HG03469 (cell line): ENCODE measurements around the gene DOCK11.
A peak's percentile ranks its signal among the peaks of the same experiment; 100 is the strongest.

Source experiments
- ATAC-seq: cut with Tn5 transposase; IDR thresholded peaks from one replicate; pipeline ENCODE4 v1.9.1; 2021; ENCODE audit warnings: mild to moderate bottlenecking, moderate library complexity, moderate number of reproducible peaks; ENCODE audit not compliant: unreplicated experiment

Gene DOCK11

DNA sequence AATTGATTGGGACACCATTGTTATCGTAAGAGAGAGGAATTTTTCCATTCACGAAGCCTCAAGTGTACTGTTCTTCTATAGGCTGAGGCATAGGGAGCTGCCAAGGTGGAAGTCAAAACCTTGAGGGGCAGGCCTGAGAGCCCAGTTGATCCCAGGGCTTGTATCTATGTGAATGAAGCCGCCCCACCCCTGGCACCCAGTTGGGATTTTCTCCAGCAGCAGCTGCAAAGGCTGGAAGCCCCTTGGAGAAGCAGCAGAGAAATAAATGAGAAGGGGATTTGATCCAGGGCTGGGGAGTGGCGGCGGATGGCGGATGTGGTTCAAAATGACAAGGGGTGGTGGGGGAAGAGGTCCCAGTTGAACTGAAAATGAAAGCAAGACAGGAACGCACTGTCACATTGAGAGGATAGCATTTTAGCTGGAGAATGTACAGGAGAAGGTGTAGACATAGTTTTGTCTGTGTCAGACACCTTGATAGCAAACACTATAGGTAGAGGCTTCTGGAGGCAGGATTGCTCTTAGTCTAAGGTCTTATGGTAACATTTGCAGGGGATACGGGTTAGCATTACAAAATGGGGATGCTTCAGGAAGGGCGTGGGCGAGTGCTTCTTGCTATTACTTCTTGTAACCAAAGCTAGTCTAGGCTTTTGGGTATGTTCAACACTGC is 32.6 kb downstream of the DOCK11 start:
- no peak for ATAC-seq

DNA sequence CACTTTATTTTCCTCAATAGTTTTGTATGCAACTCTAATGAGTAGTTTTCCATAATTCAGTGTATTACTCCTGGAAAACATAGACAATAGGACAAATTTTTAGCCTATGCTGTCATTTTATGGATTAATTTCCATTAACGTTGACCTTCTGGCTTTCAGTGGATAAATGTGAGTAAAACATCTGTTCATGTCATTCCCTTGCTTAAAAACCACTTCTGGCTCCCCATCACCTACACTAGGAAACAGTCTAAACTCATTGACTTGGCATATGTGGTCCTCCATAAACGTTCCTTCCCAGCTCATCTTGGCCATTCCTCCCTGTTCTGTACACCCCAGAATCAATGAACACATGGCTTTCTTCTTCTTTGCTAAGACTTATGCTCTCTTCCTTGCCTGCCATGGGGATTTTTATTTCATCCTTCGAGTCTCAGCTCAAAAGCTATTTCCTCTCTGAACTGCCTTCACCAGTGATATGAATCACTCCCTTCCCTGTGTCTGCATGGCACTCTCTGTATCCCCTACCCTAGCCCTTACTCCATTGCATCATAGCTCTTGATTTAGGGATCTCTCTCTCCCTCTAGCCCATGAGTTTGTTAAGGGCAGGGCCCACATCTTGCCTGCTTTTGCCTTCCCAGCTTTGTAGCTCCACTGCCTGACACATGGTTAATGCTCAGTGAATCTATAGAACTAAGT is 34.8 kb downstream of the DOCK11 start:
- ATAC-seq: no peak

DNA sequence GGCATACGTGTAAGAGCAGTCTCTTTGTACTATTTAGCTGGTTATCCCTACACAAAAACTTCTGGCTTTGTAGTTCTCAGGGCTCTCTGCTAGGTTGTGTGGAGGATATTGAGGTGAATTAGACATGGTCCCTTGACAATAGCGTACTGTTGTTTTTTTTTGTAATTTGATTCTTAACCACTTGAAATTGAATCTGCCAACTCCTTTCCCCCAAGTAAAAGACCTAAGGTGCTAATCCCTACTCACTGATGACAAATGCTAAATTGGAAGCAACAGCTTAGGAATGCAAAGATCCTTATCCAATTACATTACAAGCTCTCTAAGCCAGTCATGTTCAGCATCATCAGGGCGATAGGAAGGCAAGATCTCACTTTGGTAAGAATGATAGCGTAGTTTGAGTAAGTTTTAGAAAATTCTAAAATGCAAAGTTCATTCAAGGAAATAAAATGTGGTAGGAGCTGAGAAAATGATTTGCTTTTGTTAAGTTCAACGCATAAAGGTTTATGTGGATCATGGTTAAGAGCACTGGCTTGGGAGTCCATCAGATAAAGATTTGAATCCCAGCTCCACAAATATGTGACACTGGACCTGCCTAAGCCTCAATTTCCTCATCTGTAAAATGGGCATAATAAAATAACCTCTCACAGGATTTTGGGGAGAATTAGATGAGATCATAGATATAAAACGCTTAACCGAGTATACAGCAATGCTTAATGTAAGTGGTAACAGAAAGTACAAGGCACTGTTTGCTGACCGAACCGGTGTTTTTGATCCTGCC is 39.3 kb downstream of the DOCK11 start:
- no peak for ATAC-seq

DNA sequence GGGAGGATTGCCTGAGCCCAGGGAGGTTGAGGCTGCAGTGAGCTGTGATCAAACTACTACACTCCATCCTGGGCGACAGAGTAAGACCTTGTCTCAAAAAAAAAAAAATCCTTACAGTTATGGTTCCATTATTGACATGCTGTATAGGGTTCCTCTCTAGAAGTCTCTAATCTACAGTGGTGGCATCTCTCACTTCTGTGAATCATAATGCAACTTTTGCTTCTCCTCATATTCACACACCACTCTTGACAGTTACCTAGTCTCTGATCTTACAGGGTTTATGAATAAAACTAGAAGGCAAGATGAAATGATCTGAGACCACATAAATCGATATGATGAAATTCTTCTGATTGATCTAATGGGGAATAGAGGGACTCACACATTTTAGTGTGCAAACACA is 40.6 kb downstream of the DOCK11 start:
- peak; percentile 54 for ATAC-seq

DNA sequence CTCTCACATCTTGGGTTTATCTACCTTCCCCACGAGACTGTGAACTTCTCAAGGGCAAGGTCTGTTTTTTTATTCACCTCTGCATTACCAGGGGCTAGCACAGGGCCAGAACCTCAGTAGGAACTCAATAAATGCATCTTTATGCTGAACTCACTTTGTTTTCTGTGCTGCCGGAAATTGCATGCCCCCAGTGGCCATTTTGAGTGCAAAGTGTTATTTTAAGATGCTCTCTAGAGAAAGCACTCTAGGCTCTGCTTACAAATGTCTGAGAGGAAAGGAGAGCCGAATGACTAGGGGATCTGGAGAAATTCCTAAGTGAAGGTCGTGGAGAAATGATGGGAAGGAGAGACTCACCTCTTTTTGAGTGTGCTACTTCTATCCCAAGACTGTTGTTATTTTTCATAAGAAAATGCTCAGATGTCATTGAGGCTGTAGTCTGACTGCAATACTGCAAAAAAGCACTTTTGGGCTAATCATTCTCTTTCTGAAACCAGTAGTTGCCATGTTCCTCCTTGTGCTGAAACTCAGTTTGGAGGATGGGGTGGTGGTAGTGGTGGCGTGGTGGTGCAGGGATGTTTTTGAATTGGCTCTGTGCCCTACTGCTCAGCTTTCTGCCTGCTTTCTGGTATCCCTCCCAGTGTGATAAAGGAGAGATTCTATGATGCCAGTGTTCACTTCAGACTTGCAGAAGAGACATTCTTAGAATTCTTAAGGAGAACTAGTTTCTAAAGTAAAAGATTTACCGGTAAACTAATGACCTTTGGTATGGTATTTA is 41.3 kb downstream of the DOCK11 start:
- peak; percentile 32 for ATAC-seq

DNA sequence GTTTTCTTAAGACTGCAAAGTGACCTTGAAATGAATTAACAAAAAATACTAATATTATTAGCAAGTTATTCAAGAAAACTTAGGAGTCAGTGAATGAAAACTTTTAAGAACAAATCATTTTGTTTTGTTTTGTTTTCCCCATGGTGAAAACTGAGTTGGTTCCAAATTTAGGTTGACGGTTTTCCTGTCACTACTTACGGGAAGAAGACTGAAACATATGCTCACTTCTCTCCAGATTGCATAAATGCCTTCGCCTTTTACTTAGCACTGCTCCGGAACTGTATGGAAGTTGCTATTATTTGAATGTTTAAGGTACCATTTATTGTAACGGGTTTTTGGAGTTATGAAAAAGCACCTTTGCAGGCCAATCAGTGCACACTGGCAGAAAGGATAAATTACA is 42.8 kb downstream of the DOCK11 start:
- ATAC-seq: no peak

DNA sequence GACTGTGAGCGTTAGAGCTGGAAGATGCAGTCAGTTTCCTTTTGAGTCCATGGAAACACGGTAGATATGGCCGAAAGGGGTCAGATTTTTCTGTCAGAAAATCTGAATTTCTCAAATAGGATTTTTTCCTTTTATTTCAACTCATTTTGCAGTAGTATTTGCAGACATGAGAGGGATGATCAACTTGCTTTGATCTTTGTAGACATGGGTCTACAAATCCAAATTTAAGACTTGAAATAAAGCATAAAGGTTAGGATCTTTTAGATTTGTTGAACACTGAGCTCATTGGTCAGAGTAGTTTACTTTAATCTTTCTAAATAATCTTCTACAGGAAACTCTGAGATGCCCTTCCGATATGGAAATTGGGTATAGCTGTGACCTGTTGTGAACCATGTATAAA is 44.7 kb downstream of the DOCK11 start:
- ATAC-seq: no peak

DNA sequence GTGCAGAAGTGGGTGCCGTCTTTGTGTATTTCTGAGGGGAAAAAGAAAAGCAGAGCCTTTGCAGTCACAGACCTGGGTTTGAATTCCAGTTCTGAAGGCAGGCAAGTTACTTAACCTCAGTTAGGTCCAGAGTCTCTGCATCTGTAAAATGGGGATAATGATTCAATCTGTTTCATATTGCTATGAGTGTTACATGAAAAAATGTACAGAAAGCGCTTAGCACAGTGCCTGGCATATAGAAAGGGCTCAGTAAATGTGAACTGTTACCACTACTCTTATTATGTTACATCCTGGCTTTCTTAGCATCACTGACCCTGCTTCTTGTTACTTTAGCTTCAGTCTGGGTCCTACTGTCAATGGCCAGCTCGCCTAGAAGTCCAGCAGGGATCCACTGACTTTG is 45.9 kb downstream of the DOCK11 start:
- ATAC-seq: no peak

DNA sequence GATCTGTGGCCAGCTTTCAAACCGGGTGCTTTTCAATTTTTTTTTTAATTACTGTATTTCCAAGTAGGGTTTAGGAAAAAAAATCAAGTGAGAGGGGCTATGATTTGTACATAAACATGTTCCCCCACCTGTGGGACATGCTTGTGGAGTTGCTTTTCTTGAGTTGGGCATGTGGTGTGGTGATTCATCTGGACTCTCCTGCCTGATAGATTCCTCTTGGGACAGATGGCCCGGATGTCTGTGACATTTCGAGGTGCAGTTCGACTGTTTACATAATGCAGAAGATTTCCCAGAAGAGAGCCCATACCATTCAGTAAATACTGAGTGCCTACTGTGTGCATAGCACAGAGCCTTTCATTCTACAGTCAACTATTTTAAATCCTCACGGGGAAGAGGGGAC is 49.9 kb downstream of the DOCK11 start:
- ATAC-seq: no peak

DNA sequence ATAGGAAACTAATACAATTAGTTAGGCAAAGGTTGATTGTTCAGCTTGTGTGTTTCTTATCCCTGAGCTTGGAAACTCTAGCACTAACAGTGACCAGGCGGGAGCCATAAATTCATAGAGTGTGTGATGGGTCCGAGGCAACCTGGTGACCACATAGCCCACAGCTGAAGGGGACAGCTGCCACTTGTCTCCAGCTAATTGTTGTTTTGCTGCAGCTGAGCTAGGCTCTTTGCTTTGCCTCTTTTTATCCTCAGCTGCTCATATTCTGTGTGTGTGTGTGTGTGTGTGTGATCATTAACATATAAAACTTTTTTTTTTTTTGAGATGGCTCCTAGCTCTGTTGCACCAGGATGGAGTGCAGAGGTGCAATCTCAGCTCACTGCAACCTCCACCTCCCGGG is 53.2 kb downstream of the DOCK11 start:
- no peak for ATAC-seq

DNA sequence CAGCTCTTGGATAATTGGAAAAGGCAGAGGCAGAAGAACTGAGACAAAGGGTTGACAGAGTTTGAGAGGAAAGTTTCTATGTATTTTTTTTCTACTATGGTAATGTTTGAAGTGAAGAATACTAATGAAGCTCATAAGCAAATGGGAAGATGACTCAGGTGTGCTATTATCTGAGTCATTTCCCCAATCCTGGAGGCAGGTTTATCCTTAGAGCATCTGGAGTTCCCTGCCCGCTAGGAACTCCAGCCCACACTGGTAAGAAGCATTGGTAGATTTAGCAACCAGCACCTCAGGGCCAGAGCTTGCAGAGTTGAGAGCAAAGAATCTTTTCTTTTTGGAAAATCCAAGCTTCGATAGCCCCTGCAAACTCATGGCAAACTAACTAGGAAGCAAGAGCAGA is 55.2 kb downstream of the DOCK11 start:
- no peak for ATAC-seq

DNA sequence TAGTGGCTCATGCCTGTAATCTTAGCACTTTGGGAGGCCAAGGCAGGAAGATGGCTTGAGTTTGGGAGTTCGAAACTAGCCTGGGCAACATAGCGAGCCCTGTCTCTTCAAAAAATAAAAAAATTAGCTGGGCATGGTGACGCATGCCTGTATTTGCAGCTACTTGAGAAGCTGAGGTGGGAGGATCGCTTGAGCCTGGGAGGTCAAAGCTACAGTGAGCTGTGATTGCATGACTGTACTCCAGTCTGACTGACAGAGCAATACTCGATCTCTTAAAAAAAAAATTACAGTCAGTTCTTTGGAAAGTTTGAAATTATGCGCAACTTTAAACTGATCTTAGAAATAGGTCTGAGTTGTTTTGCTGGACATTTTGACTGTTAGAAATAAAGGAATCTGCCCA is 55.8 kb downstream of the DOCK11 start:
- no peak for ATAC-seq

DNA sequence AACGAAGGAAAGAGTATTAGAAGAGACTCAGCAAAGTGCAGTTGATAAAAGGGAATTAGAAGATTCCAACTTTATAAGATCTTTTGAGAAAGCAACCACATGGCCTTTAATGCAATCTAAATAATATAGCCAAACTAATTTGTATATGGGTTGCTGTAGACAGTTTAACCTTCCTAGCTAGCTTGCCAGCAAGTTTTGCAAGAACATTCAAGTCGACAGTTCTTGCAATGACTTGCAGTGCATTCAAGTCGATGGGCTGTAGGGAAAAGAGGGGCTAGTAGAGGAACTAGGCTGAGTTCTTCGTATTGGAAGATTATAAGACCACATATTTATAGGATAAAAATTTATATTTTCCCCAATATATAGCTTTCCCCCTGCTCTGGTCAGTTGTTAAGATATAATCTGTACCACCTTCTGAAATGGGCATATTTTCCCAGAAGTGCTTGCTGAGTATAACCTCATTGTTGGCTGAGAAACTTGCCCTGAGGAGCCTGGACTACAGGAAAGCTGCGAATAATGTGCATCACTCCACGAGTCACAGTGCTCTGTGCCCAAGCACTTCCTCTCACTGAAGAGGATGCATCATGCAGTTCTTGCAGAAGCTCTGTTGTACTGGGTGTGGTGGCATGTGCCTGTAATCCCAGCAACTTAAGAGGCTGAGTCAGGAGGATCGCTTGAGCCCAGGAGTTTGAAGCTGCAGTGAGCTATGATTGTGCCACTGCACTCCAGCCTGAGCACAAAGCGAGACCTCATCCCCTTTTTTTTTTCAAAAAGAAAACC is 56.7 kb downstream of the DOCK11 start:
- ATAC-seq: no peak

DNA sequence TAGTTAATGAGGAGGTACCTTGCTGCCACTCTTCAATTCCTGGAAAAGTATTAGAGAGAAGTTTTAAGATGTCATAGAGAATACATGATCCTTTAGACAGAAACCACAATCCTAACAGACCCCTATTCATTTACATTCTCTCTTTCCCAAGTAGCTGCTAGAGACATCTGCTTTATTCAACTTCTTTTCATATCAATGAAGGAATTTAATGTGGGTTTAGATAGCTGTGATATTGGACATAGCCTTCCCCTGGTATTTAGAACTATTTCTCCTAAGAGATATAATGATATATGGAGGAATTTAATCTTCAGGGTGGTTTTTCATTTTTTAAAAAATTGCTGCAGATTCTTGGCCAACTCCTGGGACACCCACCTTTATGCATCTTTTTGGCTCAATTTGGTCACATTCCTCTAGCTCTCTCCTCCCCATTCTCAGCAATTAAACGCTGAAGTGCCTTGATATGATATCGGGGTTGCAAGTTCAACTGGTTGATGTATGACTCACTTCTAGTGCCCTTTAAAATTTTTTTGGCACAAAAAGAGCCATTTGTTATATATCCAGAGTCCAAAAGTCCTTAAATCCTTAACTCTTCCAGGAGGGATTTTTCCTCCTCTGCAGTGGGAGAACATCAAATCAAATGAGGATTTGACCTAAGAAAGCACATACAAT is 57.6 kb downstream of the DOCK11 start:
- ATAC-seq: no peak

DNA sequence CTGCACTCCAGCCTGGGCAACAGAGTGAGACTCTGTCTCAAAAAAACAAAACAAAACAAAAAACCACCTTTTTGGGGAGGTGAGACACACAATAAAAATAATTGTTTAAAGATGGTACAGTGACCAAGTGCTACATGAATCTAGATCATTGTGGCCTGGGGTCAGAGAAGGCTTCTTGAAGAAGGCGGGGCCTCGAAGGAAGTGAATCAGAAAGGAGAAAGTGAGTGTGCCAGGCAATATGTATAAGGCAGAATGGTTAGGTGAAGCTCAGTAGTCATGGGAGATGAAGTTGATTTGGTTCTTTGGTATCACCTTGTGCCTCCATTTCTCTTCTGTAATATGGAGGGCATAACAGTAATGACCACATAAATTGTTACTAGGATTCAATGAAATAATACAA is 58.9 kb downstream of the DOCK11 start:
- ATAC-seq: no peak

DNA sequence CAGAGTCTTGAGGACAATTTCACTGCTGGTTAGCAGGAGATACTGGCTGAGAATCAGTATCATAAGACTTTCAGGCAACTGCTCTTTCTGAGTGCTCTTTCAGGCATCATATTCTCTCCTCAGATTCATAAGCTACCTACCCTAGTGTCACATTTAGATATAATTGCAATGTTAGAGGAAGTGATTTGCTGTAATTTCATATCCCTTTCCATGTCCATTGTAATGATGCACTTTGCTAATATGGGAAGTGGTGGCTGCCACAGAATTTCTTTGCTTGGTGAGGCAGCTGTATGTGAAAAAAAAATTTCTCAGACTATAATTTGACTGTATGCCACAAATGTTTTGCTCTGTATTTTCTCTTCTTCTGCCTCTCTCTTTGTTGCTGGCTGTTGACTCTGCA is 63.3 kb downstream of the DOCK11 start:
- ATAC-seq: no peak

DNA sequence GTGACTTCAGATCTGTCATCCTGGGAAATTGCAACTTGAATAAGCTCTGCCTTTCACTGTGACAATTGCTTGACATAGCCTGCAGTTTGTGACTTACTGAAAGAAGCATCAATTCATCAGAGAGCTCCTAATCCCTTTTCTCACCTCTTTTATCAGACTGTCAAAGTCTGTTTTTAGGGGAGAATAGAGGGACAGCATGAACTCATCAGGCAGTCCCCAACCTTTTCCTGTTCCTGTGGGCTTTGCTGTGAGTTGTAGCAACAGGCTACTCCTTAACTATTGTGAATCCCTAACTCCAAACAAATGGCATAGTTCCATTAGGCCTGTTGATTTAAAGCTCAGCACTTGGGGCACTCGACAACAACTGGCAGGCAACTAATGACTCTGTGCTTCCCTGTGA is 64.9 kb downstream of the DOCK11 start:
- no peak for ATAC-seq

DNA sequence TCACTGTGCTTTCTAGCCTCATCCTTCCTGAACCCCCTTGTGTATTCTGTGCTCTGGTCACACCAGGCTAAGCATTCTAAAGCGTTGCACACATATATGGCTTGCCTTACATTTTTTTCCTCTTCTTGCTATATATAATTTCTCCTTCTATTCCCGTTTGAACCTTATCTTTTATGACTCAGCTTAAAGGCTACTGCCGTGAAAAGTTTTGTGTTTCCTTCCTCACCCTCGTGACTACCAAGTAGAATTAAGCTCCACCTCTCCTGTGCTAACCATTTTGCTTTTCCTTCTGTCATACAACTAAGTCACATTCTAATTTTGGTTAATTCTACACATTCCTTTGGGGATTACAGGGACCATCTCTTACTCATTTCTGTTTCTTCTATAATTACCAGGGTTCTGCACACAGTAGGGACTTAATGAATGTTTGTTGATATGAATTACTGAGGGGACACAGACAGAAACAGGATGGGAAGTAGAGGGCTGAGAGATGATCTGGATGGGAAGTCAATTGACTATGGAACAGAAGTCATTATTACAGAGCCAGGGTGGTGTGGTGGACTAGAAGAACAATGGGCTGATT is 67.1 kb downstream of the DOCK11 start:
- no peak for ATAC-seq

DNA sequence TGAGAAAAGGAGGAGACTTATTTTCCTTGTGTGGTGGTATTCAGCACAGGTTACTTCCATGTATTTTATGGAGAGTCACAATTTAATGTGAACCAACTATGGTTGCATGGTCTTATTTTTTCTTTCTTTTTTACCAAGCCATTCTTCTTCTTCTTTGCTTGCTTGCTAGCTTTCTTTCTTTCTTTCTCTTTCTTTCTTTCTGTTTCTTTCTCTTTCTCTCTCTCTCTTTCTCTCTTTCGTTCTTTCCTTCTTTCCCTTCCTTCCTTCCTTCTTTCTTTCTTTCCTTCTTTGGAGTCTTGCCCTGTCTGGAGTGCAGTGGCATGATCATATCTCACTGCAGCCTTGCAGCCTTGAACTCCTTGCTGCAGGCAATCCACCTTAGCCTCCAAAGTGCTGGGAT is 68.9 kb downstream of the DOCK11 start:
- no peak for ATAC-seq

DNA sequence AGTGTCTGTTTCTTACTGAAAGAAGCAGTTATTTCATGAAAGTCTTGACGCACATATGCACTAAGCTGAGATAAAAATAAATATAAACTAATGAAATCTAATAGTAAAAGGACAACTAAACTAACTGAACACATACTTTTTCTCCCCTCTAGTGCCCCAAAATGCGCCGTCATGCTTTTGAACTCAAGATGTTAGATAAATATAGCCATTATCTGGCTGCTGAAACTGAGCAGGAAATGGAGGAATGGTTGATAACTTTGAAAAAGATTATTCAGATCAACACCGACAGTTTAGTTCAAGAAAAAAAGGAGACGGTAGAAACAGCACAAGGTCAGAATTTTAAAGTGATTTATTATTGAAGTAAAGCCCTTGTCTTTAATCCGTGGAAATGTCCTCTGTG is 70.2 kb downstream of the DOCK11 start:
- ATAC-seq: no peak
